B cell (primary cell): ENCODE measurements around the gene AMELX.

Experiments used
- CTCF ChIP-seq: fragments of 200-600 bp; IDR thresholded peaks from one replicate; pipeline ENCODE4 v1.8.0; 2022; ENCODE audit warnings: antibody characterized with exemption, mild to moderate bottlenecking
- EZH2 ChIP-seq: IDR thresholded peaks from 2 replicates; pipeline ENCODE4 v1.6.1; 2012; ENCODE audit warnings: borderline replicate concordance, low read depth, mild to moderate bottlenecking, moderate library complexity, low read length; ENCODE audit not compliant: insufficient read depth, poor library complexity, severe bottlenecking

DNA sequence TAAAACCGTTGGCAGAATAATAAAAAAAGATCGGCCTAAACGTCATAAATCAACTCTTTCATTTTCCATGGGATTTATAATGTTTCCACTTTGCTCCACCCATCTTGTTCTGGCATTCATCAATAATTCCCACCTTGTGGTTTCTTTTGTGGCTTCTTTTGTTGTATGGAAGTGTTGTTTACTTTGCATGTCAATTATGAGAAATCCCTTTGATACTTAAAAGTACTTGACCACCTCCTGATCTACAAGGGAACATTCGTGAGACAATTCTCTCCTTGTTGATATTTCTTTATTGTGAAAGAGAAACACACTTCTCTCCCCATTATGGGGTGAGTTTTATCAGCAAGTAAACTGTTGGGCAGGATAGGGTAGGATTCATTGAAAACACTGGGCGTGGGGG is 2.8 kb downstream of the AMELX start:
- TF ChIP-seq CTCF (no peak), EZH2 (no peak)
